Kidney tubule cell (primary cell): ENCODE measurements around the gene XPR1.

Experiments used
- DNase-seq: peaks from one replicate; pipeline ENCODE4 v3.0.0-alpha.2; 2018; ENCODE audit warnings: low spot score

The XPR1 gene

DNA sequence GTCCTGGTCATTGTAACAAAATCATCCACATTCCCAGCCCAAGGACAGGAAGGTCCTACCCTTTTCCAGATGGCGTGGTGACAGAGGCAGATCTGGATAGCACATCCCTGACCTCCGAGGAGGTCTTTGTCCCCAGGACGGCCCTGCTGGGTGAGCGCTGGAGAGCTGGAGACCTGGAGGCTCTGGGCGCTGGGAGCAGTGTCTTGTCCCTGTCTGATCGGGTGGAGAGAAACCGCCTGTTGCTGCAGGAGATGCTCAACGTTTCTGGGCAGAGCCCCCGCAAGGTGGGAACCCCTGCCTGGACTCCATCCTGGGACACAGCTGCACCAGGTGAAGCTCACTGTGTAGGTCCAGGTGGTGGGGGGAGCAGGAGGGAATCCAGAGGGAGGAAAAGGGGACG is 284.9 kb downstream of the XPR1 start:
- no peak for DNase-seq

DNA sequence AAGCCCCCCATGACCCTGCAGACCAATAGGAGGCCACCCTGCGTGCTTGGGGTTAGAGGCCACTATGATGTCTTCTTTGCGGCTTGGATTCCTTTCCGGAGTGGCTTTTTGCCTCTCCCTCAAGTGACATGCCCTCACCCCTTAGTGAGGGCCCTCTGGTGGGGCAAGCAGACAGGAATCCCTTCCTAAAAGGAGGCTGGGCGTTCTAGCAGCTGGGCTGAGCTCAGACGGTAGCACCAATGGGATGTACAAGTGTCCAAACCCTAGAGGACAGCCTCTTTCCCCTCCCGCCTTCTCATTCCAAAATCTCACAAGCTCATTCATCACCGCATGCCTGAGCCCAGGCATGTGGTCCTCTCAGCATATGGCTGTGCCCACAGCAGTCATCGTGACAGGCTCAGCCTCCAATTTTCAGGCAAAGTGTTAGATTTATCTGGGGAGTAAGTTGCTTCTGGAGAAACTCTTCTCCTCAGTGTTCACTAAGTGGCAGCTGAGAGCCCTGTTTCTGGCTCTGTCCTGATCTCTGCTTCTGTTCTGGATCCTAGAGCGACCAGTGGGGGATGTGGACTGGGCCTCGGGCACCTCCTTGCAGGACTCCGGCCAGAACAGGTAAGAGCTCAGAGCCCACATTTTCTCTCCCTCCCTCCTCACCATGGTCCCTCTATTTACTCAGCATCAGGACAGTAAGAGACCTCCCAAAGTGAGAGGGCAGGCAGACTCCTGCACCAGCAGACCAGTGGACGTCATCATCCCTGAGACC is 285.7 kb downstream of the XPR1 start:
- no peak for DNase-seq

DNA sequence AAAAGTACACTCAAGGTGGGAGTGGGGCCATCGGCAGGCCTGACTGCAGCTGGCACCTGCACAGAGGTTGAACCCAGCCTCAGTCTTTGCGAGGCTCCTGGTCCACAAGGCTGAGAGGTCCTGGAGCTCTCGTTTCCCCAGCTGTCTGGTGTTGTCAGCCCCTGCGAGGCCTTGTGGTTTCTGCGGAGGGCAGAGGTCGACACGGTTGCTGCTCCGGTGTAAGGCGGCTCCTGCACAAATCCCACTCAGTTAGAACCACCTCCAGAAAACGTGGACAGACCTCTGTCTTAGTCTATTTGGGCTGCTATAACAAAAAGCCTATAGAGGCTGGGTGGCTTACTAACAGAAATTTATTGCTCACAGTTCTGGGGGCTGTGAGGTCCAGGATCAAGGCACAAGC is 286.7 kb downstream of the XPR1 start:
- DNase-seq, result no peak

DNA sequence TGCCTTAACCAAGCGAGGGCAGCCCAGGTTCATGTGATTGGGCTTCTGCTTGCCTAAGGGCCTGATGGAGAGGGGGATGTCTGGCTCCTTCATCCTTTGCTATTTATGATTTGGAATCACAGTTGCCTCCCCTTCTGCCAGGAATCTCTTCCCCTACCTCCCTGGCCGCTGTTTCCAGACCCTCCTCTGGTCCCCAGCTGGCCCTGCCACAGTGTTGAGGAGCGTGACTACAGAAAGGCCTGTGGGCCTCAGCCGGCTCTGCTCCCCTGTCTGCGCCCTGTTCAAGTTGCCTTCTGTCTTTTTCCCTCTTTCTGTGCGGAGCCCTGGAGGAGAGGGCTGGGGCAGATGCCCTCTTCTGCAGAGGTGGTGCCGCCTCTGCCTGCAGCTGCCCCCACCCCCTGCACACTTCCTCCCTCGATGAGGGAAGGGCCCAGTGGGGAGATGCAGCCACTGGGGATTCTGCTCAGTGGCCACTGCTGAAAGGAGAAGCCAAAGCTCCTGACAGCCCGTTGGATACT is 287.4 kb downstream of the XPR1 start:
- DNase-seq, result no peak

DNA sequence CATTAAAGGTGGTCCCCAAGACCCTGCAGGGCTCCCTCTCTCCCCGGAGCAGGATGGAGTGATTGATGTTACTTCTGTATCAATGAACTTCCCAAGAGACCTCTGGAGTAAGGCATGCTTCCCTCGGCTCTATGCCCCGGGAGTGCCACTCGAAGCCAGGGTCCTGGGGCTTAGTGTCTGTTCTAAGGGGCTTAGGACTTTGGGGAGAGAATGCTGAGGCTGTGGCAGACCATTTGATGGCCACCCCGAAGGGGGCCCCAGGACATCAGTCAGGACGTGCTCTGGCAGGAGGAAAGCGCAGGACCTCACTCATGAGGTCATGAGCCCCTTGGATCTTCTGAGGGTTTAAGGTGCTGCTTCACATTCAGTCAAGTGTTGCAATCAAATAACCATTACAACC is 288.4 kb downstream of the XPR1 start:
- DNase-seq, result no peak

DNA sequence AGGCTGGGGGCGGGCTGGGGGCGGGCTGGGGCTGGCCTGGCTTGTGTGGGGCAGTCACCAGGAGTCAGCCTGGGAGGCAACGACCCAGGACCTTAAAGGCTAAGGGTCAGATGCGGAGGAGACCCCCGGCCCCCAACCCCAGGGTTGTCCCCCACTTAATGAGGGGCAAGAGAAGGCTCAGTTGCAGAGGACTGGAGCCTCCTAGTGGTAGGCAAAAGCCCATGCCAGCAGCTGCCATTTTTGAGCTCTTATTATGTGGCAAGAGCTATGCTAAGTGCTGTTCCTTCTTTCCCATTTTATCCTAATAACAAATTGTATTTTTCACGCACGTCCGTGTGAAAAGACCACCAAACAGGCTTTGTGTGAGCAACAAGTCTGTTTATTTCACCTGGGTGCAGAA is 288.9 kb downstream of the XPR1 start:
- no peak for DNase-seq

DNA sequence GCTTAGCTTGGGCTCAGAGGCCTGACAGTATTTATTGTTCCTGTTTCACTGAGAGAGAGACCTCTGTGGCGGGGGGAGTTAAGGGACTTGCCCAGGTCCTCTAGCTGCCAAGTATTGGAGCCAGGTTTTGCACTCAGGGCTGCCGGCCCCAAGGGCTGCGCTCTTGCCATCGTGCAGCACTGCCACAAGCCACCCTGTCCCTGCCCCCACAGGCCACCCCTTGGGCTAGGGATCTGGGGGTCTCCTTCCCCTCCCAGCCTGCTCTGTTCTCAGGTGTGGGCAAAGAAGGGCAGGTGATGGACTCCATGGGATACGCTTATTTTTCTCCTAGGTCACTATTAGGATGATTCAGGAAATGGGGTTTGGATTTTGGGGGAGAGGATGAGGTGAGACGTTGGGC is 289.6 kb downstream of the XPR1 start:
- no peak for DNase-seq

DNA sequence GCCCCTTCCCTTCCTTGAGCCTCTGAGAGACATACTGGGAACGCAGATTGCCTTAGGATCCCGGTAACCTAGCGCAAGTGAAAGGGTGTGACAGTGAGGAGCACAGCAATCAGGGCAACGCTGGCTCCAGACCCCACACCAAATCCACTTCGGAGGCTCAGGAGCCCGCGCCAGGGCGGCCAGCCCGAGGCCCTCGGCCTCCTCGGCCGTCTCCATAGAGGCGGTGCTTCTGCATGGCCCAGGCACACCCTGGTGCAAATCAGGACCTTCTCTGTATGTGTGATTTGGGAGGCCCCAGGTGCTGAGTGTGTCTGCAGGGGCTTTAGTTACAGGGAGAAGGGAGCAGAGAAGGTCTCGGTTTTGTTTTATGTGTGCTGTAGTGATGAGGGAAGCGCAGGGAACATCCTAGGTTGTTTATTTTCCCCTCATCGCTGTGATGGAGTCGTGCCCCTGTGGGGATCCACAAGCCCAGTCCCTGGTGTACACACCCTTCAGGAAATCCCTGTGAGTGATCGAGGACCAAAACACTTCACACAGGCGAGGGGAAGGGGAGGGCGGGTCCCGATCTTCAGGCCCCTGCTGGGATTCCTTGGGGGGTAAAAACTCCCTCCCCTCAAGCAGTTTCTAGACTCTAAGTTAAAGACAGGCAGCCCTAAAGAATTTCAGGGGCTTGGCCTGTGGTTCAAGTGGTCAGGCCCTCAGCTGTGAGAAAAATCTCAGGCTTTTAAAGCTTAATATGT is 290.2 kb downstream of the XPR1 start:
- no peak for DNase-seq

DNA sequence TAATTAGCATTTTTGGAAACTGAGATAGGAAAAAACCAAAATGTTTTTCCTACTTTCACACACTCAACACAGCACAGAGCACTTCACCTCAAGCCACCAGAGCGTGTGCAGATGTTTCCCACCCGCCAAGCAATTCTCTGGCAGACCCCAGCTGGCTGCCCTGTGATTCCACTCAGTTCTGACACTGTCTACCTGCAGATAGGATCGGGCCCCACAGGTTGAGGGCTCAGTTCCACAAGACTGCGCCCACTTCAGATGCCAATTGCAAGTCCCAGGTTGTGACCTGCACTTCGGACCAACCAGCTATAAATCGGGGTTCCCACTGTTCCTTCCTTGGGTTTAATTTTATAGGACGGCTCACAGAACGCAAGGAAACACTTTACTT is 290.8 kb downstream of the XPR1 start:
- no peak for DNase-seq

DNA sequence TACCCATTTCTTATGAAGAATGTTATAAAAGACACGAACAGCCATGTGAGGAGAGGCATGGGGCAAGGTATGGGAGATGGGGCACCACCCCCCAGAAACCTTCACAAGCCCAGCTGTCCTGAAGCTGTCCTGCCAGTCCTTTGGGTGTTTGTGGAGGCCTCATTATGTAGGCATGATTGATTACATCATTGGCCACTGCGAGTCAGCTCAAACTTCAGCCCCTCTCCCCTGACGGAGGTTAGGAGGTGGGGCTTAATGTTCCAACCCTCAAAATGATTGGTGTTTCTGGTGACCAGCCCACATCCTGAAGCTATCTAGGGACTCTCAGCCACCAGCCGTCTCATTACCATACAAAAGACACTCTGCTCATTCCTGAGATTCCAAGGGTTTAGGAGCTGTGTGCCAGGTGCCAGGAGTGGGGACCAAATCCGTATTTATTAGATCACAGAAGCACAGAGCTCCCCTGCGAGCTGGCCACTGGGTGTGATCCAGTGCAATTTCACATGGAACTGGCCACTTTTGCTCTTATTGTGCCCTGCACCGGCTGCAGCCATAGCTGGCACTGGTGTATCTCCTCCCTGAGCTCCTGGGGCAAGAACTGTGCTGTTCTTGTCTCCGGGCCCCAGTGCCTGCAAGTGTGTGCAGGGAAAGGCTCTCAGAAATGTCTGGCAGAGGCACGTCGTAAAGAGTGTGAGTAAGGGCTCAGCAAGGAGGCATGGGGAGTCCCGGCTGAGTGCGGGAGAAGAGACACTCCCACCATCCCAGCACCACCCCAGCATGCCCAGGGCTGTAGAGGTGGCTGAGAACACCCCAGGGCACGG is 291.4 kb downstream of the XPR1 start:
- DNase-seq, result peak; percentile 82

DNA sequence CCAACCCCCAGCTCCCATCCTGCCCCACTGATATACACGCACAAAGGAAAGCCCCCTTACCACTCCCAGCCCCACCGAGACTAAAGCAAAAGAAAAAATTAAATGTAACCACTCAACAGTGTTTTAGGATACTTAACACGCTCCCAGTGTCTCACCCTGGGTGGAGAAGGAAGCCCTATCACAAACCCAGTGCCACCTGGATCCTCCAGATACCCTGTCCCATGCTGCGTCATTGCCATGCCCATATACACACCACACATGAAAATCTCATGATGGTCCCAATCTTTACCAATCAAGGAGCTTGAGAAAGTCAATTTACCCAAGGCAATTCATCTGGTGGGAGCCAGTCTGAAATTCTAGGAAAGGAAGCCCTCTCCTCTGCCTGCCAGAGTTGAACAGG is 292.1 kb downstream of the XPR1 start:
- DNase-seq, result no peak

DNA sequence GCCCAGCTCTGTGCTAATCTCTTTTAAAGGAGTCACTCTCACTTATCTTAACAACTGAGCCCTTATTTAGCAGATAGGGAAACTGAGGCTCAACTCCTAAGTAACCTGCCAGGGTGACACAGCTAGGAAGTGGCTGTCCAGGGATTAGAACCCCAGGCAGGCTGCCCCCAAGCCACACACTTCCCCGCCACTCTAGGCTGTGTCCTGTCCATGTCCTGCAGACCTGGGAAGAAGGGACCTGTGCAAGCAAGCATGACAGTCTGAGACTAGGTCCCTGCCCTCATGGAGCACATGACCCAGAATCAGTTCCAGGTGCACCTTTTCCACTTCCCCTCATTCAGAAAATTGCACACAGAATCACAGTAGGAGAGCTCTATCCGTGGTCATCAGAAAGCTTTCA is 293.1 kb downstream of the XPR1 start:
- no peak for DNase-seq

DNA sequence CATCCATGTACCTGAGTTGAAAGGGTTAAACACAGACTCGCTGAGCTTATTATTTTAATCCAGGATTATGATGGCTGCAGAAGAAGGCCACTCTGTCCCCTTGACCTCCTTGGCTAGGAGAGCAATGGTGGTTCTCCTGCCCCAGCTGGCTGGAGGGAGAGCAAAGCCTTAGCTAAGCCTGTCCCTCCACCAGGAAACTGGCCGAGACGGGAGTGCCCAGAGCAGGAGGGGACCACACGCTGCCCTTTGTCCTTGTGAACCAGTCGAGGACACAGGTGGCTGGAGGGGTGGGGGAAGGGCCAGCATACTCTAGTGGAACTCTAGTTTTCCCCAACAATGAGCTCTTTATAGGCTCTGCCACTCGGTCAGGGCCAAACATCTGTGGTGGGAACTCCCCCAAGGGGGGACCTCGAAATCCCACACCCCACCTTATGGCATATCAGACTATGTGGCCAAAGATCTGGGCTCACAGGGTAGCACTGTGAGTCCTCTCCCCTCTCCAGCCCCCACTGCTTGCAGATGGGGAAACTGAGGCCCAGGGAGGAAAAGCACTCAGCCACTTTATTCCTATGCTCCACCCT is 293.7 kb downstream of the XPR1 start:
- DNase-seq, result no peak

DNA sequence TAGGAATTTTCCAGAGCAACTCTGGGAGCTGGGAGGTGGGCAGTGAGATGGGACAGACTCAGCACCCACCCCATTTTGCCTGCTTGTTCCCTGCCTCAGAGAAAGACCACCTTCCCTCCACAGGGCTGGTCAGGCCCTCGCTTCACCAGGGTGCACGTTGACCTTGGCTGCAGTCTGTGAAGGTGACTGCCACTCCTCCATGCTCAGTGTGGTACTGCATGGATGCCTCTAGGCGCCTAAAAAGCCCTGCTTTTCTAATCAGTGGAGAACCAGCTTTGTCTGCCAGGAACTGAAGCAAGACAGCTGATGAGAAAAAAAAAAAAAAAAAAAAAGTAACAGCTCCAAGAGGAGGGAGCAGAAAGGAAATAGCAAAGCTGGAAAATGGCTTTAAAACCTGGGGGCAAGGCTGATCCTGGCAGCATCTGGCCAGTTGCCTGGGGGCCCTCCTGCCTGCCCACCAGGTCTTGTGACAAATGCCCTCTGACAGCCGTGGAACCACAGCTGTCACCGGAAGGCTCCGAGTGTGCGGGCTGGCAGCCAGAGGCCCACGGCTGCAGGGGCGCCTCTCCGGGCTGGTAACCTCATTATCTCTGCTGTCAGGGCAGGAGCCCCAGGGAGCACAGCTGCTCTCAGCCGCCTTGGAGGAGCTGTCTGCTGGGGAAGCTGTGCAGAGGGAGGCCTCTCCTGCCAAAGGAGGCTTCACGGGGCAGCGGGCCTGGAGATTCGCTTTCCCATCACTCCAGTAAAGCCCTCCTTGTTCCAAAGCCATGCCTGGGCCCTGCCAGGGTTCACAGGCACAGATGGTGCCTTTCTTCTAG is 294.6 kb downstream of the XPR1 start:
- no peak for DNase-seq

DNA sequence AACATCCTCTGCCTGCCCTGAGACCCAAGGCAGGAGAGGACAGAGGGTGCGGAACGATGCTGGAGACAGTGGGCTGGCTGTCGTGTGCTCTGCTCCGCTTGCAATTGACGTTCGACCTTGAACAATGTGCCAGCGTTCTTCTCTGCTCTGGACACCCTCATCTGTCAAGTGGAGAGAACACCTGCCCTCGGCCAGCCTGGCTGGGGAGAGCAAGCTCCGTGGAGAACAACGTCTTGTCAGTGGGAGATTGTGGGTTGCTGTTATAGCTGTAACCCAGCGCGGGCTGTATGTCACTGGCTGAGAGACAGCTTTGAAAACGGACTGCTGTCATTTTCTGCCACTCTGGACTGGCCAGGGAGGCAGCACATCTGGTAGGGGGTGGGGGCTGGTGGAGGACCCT is 295.5 kb downstream of the XPR1 start:
- DNase-seq, result no peak

DNA sequence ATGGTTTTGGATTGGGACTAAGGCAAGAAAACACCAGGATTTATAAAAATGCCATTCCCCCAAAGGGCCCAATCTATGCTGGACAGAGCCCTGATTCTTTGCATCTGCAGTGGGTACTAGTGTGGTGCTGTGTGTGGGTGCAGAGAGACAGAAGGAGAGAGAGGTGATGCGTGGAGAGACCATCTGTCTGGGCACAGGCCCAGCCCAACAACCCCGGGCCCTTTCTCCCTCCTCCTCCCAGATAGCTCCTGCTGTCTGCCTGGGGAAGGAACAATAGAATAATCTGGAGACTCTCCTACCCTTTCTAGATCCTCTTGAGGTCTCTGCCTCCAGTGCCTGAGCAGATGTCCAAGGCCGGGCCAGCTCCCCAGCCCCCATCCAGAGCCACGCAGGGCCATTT is 296.0 kb downstream of the XPR1 start:
- no peak for DNase-seq

DNA sequence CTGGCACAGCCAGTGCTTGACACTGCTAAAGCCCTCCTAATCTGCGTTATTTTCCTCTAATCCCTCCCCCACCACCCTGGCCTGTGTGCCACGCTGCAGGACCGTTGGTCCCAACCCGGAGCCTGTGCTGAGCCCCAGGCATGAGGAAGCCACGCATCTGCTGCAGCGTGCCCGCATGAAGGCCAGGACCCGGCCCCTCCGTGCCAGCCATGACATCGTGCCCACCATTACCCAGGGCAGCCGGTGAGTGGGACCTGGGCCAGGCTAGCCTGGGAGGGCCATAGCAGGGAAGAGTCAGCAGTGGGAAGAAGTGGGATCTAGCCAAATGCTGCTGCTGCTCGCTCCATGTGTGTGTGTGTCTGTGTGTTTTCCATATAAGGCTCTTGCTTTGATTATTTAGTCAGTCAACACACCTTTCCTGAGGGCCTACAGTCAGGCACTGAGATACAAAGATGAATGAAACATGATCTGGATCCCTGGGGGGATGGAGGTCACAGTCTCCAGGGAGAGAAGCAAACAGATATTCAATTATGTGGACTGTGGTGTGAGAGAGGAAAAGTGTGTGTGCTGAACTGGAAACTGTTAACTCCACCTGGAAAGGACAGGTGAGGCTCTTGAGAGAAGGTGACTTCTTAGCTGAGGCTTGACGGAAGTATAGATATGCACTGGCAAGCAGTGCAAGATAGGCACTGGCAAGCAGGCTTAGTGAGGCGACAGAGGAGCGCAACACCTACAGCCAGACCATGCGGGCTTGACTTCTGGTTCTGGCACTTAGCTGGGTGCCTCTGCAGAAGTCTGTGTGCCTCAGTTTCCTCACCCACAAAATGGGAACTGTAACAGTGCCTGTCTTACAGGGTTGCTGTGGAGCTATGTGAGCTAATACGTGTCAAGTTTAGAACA is 296.8 kb downstream of the XPR1 start:
- DNase-seq, result no peak

DNA sequence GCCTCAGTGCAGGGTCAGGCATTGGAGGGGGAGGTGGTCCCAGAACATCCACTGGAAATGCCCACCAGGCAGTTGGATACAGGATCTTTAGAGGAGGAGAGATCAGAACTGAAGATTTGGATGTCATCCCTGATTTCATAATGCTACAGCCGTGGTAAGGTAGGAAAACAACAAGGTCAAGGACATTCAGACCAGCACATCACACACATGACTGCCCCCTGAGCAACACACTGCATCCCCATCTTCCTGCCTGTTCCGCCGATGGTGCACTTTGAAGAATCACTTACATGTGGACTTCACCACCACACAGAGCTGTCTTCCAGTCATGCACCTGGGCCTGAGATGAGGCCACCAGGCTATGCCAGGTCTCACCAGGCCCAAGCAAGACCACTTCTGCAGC is 297.6 kb downstream of the XPR1 start:
- DNase-seq, result no peak

DNA sequence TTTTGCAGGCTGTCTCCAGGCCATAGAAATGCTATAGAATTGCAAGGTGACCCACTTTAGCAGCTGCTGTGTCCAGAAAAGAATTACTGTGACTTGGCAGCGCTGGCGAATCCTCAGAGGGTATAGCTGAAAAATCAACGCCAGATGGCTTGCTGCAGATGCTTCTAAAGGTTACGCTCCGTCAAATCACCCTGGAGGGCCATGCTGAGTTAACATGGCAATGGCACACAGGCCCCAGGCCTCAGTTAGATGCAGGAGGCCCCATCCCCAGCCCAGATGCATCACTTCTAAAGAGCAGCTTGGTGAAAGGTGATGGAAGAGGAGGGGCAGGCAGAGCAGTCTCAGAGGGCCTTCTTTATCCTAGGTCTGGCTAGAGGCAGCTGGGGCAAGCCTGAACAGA is 298.9 kb downstream of the XPR1 start:
- no peak for DNase-seq

DNA sequence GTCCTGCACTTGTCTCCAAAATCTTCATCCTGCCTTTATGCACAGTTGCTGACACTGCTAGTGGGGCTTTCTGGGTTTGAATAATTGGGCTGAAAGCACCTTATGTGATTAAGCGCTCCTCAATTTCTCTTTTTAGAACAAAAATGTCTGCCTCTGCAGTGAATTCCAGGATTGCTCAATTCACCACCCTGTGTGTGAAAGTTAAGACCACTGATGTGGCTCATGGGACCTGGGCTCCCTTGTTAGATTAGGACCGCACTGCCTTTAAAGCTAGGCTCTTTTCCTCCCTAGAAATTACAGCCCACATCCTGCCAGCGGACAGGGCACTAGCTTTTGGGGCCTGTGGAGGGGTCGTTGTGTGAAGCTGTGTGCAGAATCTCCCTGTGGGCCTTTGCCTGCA is 299.7 kb downstream of the XPR1 start:
- DNase-seq, result no peak

DNA sequence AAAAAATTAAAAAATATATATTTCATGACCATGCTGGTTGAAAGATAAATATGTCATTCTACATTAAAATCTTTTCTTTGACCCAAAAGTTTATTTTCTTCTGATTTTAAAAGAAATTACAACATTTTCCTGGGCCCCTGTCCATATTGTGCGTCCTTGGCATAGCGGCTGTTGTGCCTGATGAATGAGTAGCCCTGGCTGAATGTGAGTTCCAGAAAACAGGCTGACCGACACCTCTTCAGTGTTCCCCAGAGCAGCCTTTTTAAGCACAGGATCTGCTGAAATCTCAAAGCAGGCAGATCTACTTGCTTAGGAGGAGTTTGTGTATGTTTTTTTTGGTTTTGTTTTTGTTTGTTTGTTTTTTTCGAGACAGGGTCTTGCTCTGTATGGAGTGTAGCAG is 300.6 kb downstream of the XPR1 start:
- DNase-seq, result no peak
